IgD-negative memory B cell (primary cell): Measurements from ENCODE around the gene INPP5B. TPM values are rescaled to one million over a fixed set of nuclear protein-coding genes. Genes with fewer than 3 reads are reported as not detected.
"Not testable (repeated sequence)": the region's sequence is repeated elsewhere in the genome, so short reads cannot be mapped to it uniquely, and the experiment has no call there.

Experiments
- H3K27ac Mint-ChIP-seq, 3 donors: one replicate each; pipeline ENCODE4 v1.8.0; 2020 to 2022; ENCODE audit warnings: mild to moderate bottlenecking in 3 of 3, mixed read lengths in 3 of 3, moderate library complexity in 1 of 3
- H3K27me3 Mint-ChIP-seq: one replicate; pipeline ENCODE4 v1.8.0; 2021; ENCODE audit warnings: mixed read lengths
- H3K36me3 Mint-ChIP-seq: one replicate; pipeline ENCODE4 v1.8.0; 2020; ENCODE audit warnings: mild to moderate bottlenecking, mixed read lengths
- H3K4me1 Mint-ChIP-seq, 3 donors: one replicate each; pipeline ENCODE4 v1.8.0; 2020 to 2022; ENCODE audit warnings: mixed read lengths in 3 of 3, mild to moderate bottlenecking in 1 of 3
- H3K4me3 Mint-ChIP-seq, 4 donors: one replicate each; pipeline ENCODE4 v1.8.0; 2020 to 2022; ENCODE audit warnings: mild to moderate bottlenecking in 4 of 4, mixed read lengths in 4 of 4, moderate library complexity in 3 of 4
- H3K9me3 Mint-ChIP-seq, 3 donors: one replicate each; pipeline ENCODE4 v1.8.0; 2020 to 2021; ENCODE audit warnings: mixed read lengths in 3 of 3, mild to moderate bottlenecking in 1 of 3
- polyA plus RNA-seq: library from polyadenylated mRNA; unstranded; fragments of 300-500 nt; fragmentation: Illumina TruSeq; gene quantifications from one replicate; pipeline ENCODE4 v1.2.3, GENCODE V29; 2021

INPP5B gene
- polyA plus RNA-seq, 1 donor from 2014 or later, result 24.2 TPM

DNA sequence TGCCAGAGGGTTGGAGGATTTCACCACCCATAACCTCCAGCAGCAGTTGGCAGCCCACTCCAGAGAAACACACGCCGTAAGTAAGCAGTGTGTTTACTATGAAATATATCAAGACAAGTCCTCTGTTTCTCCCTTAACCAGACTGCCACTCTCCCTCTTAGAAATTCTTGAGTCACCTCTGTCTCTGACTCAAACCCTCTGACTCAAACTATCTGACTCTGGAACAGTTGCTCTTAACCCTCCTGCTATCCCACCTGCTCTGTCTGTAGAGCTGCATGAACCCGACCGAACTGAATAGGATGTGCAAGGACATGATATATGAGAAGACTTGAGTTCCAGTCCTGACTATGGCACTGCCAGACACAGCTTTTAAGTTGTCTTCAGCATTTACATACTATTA lies 14.1 kb downstream of the INPP5B start:
- no peaks in the 10 kb centered on the region for H3K9me3 Mint-ChIP-seq

DNA sequence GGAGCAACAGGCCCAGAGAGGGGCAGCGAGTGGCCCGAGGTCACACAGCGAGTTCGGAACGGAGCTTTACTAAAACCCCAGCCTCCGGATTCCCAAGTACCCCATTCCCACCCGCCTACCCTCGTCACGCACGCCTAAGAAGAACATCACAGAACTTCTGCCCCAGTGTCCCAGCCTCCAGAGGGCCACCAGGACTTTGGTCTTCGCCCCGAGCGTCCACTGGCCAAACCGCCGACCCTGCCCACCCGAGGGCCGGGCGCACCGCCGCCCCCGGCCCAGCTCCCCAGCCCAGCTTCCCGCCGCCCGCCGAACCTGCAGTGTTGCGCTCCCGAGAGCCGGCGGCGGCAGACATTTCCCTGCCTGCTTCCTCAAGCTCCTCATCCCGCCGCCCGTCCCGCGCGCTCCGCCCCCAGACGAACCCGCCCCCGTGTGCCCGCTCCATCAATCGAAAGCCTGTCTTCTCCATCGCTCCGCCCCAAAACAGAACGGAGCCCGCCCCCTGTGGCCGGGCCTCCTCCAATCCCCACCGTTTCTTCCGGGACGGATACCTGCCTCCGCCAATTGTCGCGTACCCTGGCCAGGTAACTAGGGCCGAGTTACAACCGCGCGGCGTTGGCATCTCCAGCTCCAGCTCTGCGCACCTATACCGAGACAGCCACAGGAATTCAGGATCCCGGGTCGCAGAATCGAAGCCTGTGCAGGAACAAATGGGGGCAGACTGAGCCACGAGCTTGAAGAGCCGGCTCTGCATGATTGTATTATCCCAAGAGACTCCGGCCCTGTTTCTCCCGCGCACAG lies 15.3 kb downstream of the INPP5B start:
- Mint-ChIP-seq H3K9me3 (no peaks in the 10 kb centered on the region), H3K27me3 (no peaks in the 10 kb centered on the region), H3K27ac (peak overlapping the region; percentile 83 to 98 (median 96)), H3K36me3 (peaks cover 4% of the 10 kb centered on the region), H3K4me3 (peak overlapping the region; percentile 96 to 99 (median 97)), H3K4me1 (peaks cover 28 to 36% (median 31%) of the 10 kb centered on the region in 3 donors)

More for the DNA sequence above, 14.1 kb downstream of the INPP5B start:
- Mint-ChIP-seq H3K36me3 (peaks cover 4% of the 10 kb centered on the region), H3K27ac (peak overlapping the region in 1 of 3 donors; percentile 74), H3K27me3 (no peaks in the 10 kb centered on the region), H3K4me3 (peak overlapping the region; percentile 28 to 96 (median 69)), H3K4me1 (peaks cover 21 to 26% (median 24%) of the 10 kb centered on the region in 3 donors)

DNA sequence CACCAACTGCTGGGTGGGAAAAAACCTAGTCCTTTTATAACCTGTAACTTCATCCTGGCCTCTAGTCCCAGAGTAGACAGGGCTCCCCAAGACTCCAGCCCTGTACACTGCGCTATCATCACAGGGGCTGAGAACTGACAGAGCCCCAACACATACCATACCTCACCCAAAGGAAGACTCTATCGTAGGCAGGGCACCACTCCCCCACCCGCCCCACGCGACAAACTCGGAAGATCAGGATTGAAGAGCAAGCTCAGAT lies 15.8 kb downstream of the INPP5B start:
- Mint-ChIP-seq H3K36me3 (peaks cover 4% of the 10 kb centered on the region), H3K4me1 (peaks cover 31 to 37% (median 36%) of the 10 kb centered on the region in 3 donors), H3K27me3 (no peaks in the 10 kb centered on the region), H3K9me3 (no peaks in the 10 kb centered on the region), H3K27ac (peak overlapping the region; percentile 78 to 98 (median 83)), H3K4me3 (peak overlapping the region; percentile 96 to 99 (median 97))

DNA sequence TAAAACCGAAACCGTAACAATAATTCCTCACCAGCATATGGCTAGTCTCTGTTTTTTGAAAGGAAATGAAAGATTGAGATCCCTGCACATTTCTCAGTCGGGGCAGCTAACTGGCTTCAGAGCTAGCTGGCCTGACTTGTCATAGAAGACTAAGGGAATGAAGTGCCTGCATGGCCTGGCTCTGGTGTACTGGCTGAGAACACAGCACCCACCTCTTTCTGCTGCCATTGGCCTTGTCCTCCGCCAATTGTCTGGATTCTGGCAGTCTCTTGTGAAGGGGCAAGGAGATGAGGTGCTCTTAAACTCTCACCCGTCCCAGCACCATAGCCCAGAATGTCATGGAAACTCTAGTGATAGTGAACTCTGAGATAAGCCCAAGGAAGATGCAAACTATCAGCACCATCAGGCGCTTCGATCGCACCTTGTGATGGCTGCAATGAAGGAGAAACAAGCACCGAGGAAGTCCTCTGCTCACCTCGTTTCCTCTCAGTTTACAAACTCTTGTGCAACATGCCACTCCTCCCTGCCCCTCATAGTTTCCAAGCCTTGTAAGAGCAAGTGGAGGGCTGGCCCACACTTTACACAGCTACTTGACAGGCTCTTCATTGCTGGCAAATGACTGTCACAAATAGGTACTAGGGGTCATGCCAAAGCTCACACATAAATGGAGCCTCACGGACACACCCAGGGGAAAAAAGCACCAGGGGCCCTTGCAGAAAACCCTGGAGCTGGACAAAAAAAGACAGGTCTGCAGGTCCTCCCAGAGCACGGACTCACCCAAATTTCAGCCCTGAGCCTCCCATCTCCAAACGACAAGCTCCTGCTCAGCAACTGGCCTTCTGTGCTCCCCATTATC lies 16.4 kb downstream of the INPP5B start:
- H3K27me3 Mint-ChIP-seq, result no peaks in the 10 kb centered on the region

DNA sequence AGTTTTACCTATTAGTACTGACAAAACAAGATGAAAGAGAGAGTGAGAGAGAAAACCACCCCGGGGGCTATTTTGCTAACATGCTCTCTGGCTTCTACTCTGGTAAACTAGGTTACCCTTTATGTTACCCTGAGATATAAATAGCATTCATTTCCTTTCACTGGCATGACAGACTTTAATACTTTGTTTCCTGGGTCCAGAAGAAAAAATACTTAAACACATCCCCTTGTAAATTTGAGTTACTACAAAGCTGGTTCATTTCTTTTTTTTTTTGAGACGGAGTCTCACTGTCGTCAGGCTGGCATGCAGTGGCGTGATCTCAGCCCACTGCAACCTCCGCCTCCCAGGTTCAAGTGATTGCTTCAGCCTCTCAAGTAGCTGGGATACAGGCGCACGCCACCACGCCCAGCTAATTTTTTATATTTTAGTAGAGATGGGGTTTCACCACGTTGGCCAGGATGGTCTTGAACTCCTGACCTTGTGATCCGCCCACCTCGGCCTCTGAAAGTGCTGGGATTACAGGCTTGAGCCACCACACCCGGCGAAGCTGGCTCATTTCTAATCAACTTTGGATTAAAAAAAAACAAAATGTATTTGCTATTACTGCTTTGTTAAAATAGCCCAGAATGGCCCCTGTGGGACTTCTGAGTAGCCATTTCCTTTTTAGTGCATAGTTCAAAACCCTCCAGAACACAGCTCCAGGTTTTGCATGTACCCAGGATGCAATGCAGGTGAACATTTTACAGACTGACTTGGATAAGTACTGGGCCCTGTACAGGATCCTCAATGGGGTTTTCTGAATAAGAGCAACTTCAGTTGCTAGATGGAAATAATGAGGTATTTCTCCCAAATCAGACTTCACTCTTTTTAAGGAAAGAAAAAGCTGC lies 20.6 kb downstream of the INPP5B start:
- Mint-ChIP-seq H3K4me1 (peaks cover 41 to 51% (median 48%) of the 10 kb centered on the region in 3 donors), H3K4me3 (peak overlapping the region; percentile 54 to 92 (median 90))

More for the DNA sequence above, 16.4 kb downstream of the INPP5B start:
- H3K36me3 Mint-ChIP-seq, result peaks cover 3% of the 10 kb centered on the region
- H3K4me1 Mint-ChIP-seq, result peaks cover 36 to 43% (median 40%) of the 10 kb centered on the region in 3 donors
- H3K4me3 Mint-ChIP-seq, result peak overlapping the region; percentile 96 to 99 (median 97)
- peak overlapping the region; percentile 78 to 98 (median 83) for H3K27ac Mint-ChIP-seq
- no peaks in the 10 kb centered on the region for H3K9me3 Mint-ChIP-seq

DNA sequence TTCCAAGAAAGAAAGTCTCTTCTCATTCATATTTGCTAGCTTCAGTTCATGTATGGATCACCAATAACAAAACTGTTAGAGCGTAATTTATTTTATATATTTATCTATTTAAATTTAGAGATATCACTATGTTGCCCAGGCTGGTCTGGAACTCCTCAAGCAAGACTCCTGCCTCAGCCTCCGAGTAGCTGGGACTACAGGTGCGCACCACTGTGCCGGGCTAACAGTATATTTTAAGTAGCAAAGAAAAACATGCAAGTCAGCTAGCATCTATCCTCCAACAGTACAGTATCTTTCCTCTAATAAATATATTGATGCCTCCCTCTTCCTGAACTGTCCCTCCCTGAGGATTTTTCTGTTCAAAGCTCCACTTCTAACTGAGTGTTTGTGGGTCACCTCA lies 21.5 kb downstream of the INPP5B start:
- peak overlapping the region; percentile 31 to 92 (median 61) for H3K4me3 Mint-ChIP-seq
- no peaks in the 10 kb centered on the region for H3K9me3 Mint-ChIP-seq
- peaks cover 33 to 47% (median 46%) of the 10 kb centered on the region in 3 donors for H3K4me1 Mint-ChIP-seq

More for the DNA sequence above, 20.6 kb downstream of the INPP5B start:
- Mint-ChIP-seq H3K27ac (peak overlapping the region; percentile 61 to 94 (median 94)), H3K27me3 (no peaks in the 10 kb centered on the region), H3K36me3 (peaks cover 1% of the 10 kb centered on the region), H3K9me3 (no peaks in the 10 kb centered on the region)

DNA sequence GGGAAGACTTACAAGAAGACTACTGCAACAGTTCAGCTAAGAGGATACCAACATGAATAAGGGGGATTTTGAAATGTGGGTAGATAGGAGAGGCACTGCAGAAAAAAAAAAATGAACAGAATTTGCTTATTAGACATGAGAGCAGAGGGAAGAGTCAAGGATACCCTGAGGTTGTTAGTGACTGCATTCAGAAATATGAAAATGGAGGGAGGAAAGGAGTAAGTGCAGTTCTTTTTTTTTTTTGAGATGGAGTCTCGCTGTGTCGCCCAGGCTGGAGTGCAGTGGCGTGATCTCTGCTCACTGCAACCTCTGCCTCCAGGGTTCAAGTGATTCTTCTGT lies 23.3 kb downstream of the INPP5B start:
- Mint-ChIP-seq H3K4me1 (peaks cover 34 to 54% (median 54%) of the 10 kb centered on the region in 3 donors), H3K4me3 (peak overlapping the region in 3 of 4 donors; percentile 6 to 65 (median 19)), H3K36me3 (peaks cover 3% of the 10 kb centered on the region), H3K27ac (peak overlapping the region; percentile 42 to 86 (median 65)), H3K9me3 (no peaks in the 10 kb centered on the region), H3K27me3 (no peaks in the 10 kb centered on the region)

More for the DNA sequence above, 21.5 kb downstream of the INPP5B start:
- Mint-ChIP-seq H3K36me3 (peaks cover 3% of the 10 kb centered on the region), H3K27me3 (no peaks in the 10 kb centered on the region), H3K27ac (peak overlapping the region; percentile 61 to 94 (median 94))

DNA sequence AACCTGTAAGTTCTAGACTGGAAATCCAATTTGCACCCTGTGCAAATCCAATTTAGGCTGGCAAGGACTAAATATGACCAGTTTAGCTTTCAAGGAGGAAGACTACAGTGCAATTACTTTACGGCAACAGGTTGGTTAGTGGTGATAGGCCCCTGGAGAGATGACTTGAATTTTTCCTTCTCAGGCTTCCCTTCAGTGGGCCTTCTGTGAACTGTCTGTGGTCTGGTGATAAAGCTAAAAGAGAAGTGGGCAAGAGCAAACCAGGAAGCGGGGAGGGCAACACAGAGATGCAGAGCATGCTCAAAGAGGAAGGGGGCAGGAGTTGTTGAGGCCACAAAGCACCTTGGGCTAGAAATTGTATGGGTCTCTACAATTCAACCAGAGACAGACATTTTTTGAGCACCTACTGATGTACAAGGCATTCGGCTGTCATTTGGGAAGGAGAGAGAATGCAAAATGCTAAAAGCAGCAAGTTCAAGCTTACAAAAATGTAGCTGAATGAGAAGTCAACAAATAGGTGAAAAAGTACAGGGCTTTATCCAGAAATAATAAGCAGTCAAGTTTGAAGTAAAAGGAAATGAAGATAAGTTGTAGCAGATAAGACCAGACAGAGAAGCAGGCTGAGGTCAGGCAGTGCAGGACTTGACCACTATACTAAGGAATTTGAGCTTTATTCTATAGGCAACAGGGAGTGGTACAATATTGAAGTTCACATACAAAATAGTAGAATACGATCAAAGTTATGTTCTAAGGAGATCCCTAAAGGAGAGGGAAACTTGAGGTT lies 23.9 kb downstream of the INPP5B start:
- Mint-ChIP-seq H3K36me3 (peaks cover 5% of the 10 kb centered on the region), H3K27me3 (no peaks in the 10 kb centered on the region), H3K9me3 (no peaks in the 10 kb centered on the region), H3K4me1 (peaks cover 40 to 59% (median 58%) of the 10 kb centered on the region in 3 donors), H3K27ac (peak overlapping the region; percentile 42 to 86 (median 54)), H3K4me3 (peak overlapping the region; percentile 6 to 65 (median 29))

DNA sequence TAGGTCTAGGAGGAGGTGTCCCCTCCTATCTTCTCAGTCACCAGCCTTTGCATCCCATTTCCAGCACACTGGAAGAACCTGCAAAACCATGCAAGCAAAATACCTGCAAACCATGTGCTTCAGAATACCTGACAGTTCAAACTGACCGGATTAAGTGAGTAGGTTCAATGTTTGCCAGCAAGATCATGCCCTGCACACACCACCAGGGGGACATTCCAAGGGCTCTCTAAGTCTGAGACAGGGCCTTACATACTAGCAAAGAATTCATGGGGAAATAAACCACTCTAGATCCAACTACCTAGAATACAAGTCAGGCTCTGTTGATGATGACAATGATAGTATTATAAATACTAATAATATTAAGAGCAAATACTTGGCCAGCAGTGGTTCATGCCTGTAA lies 27.6 kb downstream of the INPP5B start:
- Mint-ChIP-seq H3K4me1 (peaks cover 33 to 41% (median 40%) of the 10 kb centered on the region in 3 donors), H3K36me3 (peaks cover 4% of the 10 kb centered on the region), H3K4me3 (no peak overlapping the region), H3K27ac (no peak overlapping the region), H3K27me3 (no peaks in the 10 kb centered on the region), H3K9me3 (no peaks in the 10 kb centered on the region)

DNA sequence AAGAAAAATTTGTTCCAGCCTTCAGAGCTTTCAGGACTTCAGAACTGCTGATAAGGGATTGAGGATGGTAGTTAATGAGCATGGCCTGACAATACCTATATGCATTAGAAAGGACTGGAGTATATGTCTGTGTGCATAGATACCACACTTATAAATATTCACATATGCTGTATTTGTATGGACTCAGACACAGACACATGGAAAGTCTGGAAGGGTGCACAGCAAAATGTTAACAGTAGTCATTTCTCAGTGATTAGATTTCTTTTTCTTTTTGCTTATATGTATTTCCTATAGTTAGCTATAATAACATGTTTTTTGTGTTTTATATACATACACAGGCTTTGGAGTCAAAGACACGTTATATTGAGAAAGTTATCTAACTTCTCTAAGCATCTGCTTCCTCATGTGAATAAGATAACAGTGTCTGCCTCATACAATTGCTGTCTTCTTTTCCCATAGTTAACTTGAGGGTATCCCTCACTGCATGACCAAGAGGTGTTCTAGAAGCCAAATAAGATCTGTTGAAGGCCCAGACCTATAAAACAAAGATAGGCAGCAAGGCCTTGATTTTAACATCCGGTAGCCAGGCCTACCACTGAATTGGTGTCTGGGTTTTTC lies 31.3 kb downstream of the INPP5B start:
- Mint-ChIP-seq H3K9me3 (no peaks in the 10 kb centered on the region), H3K27me3 (no peaks in the 10 kb centered on the region), H3K4me1 (peaks cover 20 to 27% (median 26%) of the 10 kb centered on the region in 3 donors), H3K4me3 (no peak overlapping the region), H3K27ac (no peak overlapping the region), H3K36me3 (peaks cover 4% of the 10 kb centered on the region)

DNA sequence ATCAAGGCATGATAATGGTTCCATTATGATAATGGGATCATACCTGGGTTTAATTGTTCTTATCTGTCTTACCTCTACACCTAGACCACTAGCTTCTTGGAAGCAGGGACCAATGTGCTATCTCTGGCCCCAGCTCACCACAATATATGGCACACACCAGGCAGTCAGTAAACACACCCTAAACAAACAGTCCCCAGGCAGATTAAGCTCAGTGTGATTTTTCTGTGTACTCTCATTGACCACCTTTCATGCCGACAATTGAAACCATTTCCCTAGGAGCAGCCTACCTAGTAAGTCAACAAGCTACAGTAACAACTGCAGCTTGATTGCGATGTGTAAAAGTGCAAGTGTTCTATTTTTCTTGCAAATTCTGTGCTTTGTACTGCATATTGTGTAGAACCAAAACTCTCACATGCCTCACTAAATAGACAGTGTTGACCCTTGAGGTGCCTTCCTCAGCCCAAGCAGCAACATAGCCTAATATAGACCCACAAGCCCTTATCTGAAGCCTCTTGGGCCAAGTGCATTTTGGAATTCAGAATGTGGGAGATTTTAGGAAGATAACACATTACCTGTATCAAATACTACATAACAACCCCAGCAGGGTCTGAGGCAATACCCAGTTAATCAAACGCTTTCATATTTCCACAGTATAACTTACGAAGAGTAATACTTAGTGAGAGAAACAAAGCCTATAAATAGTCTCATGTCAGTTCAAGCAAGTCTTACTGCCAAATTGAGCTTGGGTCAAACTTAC lies 32.0 kb downstream of the INPP5B start:
- peaks cover 3% of the 10 kb centered on the region for H3K36me3 Mint-ChIP-seq
- no peak overlapping the region for H3K27ac Mint-ChIP-seq
- H3K27me3 Mint-ChIP-seq, result no peaks in the 10 kb centered on the region
- peaks cover 20 to 21% (median 20%) of the 10 kb centered on the region in 3 donors for H3K4me1 Mint-ChIP-seq
- no peaks in the 10 kb centered on the region for H3K9me3 Mint-ChIP-seq
- H3K4me3 Mint-ChIP-seq, result no peak overlapping the region

DNA sequence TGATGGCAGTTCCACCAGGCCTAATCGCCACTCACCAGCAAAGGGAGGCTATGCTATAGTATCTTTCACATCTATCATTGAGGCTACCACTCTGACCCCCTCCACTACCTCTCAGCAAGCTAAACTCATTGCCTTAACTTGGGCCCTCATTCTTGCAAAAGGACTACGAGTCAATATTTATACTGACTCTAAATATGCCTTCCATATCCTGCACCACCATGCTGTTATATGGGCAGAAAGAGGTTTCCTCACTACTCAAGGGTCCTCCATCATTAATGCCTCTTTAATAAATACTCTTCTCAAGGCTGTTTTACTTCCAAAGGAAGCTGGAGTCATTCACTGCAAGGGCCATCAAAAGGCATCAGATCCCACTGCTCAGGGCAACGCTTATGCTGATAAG lies 35.4 kb downstream of the INPP5B start:
- not testable (repeated sequence) for H3K27ac Mint-ChIP-seq, H3K27me3 Mint-ChIP-seq, H3K9me3 Mint-ChIP-seq, H3K4me3 Mint-ChIP-seq
- Mint-ChIP-seq H3K36me3 (peaks cover 16% of the 10 kb centered on the region), H3K4me1 (peaks cover 0 to 15% (median 2%) of the 10 kb centered on the region in 3 donors)

DNA sequence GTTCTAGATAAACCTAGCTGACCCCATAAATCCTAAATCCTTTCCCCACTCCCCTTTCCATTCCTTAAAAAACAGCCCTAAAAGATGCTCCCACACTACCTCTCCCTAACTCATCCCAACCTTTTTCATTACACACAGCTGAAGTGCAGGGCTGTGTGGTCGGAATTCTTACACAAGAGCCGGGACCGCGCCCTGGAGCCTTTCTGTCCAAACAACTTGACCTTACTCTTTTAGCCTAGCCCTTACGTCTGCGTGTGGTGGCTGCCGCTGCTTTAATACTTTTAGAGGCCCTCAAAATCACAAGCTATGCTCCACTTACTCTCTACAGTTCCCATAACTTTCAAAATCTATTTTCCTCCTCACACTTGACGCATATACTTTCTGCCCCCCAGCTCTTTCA lies 36.0 kb downstream of the INPP5B start:
- not testable (repeated sequence) for H3K9me3 Mint-ChIP-seq, H3K27me3 Mint-ChIP-seq, H3K4me3 Mint-ChIP-seq, H3K27ac Mint-ChIP-seq
- peaks cover 16% of the 10 kb centered on the region for H3K36me3 Mint-ChIP-seq
- H3K4me1 Mint-ChIP-seq, result peaks cover 0 to 15% (median 2%) of the 10 kb centered on the region in 3 donors
